Uterus (tissue), 2 donors: ENCODE measurements around the gene CAB39L.

Experiments used
- CTCF ChIP-seq, 4 experiments: fragments of 200-600 bp in 2 of 4; fragments of 450-650 bp in 2 of 4; sonication (generic) in 2 of 4; IDR thresholded peaks; one replicate each; pipeline ENCODE4 v1.5.1; 2016 to 2019; ENCODE audit warnings: antibody characterized with exemption in 4 of 4, mild to moderate bottlenecking in 2 of 4, moderate library complexity in 1 of 4
- POLR2A ChIP-seq, 2 donors: fragments of 450-650 bp; IDR thresholded peaks; one replicate each; pipeline ENCODE4 v1.6.1; 2016; ENCODE audit warnings: antibody characterized with exemption in 2 of 2, mild to moderate bottlenecking in 1 of 2, moderate library complexity in 1 of 2

GRCh38 chr13:49308097-49308875 is 135.6 kb downstream of the CAB39L start:
- peak in 1 of 4 experiments; percentile 5 for TF ChIP-seq CTCF (IDR thresholded peaks at IDR 0.05)
- TF ChIP-seq POLR2A (IDR thresholded peaks at IDR 0.05) = peak in 1 of 2 donors; percentile 30
